GM21825 (cell line): ENCODE measurements around the gene IFT43.
A peak's percentile ranks its signal among the peaks of the same experiment; 100 is the strongest.

Experiments used
- ATAC-seq: cut with Tn5 transposase; IDR thresholded peaks from one replicate; pipeline ENCODE4 v1.9.1; 2021; ENCODE audit warnings: mild to moderate bottlenecking, moderate library complexity; ENCODE audit not compliant: unreplicated experiment

Gene IFT43

DNA sequence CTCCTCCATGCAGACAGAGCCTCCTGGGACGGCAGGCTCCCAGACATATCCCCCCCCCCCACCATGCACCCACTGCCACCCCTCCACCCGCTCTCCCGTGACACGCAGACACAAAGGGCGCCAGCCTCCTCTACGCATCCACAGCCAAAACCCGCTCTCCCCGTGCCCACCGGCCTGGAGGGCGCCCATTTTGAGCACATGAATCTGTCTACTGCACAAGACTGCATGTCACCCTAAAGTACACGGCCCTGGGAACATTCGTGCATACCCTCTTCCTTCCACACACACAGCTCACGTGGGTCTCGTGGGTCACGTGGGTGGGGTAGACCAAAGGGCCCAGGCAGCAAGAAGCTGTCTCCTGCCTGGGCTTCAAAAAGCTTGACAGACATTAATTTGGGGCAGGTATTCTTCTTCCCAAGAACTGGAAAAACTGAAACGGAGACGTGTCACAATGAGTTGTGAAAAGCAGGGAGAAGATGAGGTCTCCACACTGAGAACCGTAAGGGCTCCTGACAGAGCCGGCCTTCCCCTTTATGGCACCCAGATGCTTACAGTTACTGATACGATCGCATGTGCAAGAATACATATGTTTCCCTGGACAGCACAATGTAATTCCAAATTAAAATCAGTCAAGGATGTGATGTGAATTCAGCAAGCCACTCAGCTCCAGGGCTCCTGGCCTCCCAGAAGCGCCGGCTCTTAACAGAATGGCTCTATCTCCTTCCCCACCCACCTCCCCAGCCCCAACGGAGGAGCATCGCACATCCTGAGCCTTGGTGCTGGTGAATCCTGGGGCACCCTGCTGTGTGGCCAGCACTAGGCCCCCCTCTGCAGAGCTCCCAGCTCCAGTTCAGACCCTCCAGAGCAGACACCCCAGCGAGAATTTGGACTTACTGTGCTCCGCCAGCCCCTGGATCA lies 5.7 kb upstream of the IFT43 start:
- no peak for ATAC-seq

DNA sequence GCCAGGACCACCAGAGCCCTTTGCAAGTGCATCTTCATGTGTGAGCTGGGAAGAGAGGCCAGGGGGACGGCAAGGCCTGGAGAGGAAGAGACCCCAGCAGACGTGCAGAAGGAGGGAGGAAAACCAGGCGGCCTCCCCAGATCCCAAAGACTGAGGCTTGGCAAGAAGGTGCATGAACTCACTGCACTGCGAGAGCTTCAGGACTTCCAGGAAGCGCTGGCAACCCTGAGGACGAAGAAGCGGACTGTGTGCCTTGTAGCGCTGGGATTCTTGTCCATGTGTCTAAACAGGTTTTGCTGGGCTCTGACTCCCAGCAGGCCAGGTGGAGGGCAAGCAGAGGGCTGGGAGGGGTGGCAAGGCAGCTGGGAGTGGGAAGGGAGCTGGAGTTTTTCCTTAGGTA lies 4.7 kb upstream of the IFT43 start:
- no peak for ATAC-seq

DNA sequence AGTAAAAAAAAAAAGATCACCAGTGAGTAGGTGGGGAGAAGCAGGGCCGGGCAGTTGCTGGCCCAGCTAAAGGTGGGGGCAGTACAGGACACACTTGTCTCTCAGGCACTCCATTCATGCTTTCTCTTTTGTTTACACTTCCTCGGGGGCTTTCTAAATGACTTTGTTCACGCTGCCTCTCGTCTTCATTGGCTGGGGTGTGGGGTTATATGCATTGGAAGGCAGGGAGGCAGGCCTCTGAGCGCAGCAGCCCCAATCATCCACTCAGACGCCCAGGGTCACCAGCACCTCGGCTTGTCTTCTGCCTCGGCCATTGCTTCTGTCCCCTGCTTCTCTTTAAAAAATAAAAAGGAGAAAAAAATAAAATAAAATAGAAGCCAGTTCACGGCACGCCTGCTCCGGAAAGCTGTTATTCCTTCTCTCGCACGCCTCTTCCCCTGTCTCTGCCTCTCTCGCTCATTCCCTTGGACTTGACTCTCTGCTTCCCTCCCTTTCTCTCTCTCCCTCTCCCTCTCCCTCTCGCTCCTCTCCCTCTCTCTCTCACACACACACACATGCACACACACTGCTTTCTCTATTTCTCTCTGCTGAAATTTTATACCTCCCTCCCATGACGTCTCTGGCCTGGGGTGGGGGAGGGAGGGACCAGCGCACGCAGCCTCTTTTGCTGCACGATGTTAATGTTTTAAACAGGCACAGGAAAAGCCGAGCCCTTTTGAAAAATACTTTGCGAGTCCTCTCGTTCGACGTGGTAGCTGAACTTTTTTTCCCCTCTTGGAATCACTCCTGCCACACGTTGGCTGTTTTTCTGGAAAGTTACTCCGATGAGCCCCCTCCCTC lies 3.9 kb upstream of the IFT43 start, which contains the start of gene TGFB3:
TSS of gene TGFB3 (minus strand) at position 570 of the 840 bp plus-strand sequence. CDS start 1,102 bp downstream, outside the sequence.
- peak; percentile 46 for ATAC-seq

DNA sequence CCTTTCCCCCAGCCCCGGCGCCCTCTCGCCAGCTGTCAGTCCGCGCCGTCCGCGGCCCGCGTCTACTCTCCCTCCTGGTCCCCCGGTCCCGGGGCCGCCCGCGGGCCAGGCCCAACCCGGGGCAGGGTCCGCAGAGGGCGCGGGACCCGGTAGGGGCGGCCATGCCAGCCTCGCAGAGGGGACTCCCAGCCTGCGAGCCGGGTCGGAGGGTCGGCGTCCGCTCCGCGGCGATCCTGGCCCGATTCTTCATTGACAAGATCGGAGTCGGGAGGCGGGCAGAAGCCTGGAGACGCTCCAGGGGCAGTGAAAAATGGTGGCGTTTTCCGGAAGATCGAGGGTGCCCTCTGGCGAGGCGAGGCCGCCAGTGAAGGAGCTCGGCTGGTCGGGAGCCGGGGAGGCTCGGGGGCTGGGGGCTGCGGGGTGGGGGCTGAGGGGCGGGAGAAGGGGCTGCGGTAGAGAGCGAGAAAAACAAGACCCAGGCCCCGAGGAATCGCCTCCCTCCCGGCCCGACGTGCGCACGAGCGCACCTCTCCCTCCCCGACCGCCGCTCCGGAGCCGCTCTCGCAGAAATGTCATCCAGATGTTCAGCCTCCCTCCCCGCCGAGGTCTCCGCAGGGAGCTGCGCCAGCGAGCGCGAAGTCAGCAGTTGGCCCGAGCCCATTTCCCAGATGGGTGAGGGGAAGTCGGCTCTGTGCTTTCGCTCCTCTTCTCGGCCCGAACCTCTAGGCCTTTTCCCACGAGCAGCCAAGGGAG lies 3.1 kb upstream of the IFT43 start:
- ATAC-seq, result peak; percentile 43

DNA sequence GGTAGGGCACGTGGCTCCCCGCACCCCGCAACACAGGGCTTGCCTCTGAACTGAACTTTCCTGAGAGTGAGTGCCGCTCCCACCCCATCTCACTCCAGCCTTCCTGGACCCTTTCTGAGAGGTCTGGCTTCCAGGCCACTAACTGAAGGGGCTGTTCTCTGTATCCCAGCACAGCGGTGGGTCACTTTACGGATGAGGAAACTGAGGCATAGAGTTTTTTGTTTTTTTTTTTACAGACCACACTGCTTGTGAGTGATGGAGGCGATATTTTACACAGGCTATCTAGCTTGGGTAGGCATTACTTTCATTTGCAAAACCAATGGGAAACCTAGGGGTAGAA lies 2.6 kb upstream of the IFT43 start:
- ATAC-seq, result no peak

DNA sequence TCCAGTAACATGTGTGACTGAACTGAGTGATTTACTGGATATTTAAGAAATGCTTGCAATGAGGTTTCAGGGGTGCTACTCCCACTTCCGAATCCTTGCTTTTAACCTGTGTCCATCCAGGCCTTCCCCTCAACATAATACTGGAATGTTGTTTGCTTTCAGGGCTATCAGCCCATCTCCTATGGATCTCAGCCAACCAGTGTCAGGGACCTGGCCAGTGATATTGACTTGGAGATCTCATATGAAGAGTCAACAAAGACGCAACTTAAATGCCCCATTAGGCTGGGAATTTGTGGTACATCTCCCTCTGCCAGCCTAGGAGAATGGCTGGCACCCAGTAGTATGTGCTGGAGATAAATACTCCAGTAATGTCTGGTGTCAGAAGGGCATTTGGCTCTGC lies 889 bp upstream of the IFT43 start:
- no peak for ATAC-seq

DNA sequence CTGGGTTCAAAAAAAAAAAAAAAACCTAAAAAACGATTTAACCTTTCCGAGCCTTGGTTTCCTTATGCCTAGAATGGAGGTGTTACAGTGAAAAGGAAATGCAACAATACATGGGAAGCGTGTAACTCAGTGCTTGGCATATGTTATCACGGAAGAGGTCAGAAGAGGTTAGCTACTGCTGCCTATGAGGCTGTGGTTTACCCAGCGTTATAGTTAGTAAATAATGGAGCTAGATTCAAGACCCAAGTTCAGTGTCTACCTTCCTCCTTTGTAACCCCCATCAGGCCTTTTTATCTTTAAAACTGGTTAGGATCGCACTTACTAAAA lies 839 bp downstream of the IFT43 start:
- no peak for ATAC-seq

DNA sequence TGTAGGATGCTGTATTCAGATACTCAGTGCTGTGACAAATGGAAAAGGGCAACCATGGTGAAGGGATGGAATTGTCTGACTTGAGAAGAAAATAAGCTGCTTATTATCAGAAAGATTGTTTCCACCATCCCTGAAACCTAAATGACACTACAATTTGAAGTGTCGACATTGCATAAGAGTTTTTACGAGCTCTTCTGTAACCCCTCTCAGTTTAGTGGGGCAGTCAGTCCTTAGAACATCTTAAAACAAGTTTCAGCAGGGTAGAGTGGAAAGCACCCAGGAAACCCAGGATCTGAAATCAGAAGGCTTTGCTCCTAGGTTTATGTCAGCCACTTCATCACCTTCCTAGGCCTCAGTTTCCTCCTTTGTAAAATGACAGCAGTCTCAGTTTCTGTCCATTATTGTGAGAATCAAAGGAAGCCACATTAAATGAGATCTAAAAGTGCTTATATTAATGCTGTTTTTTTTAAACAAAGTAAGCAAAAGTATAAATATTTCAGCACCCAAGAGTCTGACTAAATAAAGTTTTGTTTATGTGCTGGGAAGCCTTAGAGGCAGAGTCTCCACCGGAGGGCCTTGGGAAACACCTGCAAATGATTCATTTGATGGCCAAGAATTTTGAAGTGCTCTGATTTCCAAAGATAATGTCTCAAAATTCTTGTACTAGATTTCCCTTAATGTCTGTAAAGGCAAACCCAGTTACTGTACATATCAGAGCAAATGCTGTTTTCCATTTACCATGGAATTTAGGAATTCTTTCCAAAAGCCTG lies 1.8 kb downstream of the IFT43 start:
- ATAC-seq, result no peak

DNA sequence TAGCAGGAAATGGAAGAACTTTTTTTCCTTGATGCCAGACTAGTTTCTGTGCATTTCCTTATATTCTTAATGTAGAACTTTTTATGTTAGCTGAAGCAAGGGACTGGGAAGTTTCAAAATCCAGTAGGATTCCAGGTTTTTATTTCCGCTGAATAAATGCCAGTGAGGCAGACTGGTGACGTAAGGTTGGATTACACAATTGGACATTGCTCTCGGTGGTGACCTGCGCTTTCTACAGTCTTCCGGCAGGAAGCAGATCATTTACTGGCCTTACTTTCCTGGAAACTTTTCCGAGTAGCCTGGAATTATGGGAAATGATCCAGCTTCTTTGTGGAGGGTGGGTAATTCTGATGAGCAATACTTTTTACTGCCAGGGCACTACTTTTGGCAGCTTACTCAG lies 3.6 kb downstream of the IFT43 start:
- no peak for ATAC-seq

DNA sequence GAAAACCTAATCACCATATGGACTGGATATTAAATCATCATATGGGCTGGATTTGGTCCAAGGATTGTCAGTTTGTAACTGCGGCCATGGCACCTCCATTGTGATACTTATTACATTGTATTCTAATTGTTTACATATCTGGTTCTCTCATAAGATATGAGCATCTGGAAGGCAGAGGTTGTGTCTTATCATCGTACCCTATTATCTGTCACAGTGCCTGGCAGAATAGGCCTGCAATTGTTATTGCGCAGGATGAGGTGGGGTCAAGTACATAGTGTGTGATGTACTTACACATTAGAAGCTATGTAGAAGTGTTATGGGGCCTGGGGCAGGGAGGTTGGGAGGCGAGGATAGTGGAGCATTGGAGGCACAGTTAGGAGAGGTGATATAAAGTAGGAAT lies 4.7 kb downstream of the IFT43 start:
- ATAC-seq, result no peak

DNA sequence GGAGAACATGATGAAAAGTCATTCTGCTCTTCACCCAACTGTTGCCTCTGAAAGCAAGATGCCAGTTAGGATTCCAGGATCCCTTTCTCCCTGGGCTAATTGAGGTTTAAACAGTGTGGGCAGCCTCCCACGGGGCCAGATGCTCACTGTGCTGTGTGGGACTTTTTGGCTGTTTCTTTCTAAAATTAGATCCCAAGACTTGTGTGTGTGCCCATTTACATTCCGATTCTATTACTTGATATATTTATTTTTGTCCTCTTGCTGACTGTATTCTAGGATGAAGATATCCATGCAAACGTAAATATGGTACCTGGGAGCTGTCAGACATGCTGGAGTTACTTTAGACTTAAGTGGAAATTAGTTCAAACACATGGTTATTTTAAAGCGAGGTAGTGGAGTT lies 6.2 kb downstream of the IFT43 start:
- ATAC-seq, result no peak

DNA sequence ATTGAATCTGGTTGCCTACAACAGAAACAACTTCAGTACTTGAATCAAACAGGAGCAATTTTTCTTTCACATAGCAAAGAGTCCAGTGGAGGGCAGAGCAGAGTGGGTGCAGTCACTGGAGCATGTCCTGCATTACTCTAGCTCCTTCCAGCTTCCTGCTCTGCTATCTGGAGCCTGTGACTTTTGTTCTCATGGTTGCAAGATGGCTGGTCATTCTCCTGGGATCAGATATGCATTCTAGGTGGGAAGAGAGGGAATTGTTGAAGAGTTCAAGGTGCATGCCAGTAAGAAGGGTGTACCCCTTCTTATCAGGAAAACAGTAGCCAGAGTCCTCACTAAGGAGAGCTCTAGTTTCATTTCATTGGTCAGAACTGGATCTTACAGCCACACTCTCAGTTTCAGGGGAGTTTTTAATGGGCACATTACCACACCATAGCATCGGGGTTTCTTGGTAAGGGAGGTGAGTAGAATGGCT lies 8.0 kb downstream of the IFT43 start:
- ATAC-seq, result peak; percentile 70

DNA sequence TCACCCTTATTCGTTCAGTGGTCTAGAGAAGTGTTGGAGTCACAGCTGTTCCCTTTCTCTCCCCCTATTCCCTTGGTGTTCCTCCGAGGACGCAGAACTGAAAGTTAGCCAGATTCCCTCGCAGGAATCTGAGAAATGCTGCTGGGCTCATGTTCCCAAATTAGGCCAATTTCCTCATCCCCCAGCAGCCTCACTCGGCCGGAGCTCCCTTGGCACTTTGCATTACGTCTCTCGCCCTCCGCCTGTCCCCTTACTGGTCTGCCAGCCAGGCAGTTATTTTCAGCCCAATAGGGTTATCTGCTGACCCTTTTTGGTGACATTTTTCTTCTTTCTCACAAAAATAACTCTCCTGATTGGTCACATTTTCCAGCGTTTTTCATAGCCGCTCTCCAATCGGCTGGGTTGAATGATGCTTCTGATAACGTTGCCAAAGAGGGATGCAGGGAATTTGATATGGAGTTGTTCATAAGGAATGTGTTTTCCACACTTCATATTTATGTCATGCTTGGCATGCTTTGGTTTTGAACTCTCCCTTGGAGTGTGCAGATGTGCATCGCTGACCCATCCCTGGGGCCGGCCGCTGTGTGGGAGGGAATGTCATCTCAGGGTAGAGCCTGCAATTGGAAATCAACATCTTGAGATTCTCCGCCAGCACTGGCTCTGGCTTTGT lies 9.9 kb downstream of the IFT43 start:
- no peak for ATAC-seq

DNA sequence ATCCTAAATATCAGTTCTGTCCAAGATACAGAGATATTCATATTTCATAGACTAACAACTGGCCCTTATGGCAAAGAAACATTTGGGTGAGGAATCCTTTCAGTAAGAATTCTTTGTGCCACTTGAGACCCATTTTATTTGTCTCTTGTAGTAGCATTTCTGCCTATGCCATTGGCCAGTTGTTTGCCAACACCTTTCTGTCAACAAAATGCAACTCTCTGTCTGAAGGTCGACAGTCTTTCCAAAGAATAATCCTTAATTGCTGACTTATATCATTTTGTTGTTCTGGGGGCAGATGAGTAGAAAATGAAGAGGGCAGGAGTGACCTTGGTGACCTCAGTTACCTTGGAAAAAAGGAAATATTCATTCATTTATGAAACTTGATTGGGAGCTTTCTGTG lies 10.9 kb downstream of the IFT43 start:
- no peak for ATAC-seq

DNA sequence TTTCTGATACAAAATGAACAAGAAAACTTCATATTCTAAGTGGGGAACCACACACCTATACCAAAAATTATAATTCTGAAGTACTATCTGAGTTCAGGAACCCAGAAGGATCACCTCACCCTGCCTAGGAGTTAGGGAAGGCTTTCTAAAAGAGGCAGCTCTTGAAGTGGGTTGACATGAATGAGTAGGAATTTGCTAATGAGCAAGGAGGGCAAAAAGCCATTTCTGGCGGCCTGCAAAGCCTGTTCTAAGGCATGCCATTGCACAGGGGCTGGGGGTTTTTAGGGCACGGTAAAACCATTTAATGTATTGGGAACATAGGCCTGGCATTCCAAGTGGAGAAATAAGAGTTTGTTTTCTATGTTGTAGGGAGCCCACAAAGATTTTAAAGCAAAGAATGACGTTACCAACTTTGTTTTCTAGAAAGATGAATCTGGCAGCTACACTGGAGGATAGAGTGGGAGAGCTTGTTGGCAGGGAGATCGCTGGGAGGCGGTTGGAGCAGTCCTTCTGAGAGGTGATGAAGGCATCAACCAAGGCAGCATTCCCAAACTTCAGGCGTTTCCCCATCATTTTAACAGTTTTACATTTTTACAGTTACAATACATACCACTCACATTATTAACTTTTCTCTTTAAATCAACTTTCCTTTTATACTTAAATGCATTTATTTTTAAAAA lies 14.1 kb downstream of the IFT43 start:
- ATAC-seq, result no peak

DNA sequence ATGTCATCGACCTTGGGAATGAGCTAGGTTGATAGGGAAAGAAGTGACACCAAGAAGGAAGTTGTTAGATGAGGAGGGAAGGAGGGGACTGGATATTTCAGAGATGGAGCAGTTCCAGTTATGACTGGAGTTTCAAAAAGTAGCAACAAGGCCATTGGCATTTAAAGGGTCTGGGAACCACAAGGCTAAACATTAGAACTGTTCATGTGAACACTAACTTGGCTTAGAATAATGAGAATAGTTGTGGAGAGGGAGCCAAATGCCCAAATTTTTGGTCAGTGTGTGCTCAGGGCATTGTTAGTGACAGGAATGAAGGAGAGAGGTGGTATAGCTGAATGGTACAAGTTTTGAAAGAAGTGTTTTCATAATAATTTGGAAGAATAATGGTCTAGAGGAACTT lies 16.8 kb downstream of the IFT43 start:
- no peak for ATAC-seq

DNA sequence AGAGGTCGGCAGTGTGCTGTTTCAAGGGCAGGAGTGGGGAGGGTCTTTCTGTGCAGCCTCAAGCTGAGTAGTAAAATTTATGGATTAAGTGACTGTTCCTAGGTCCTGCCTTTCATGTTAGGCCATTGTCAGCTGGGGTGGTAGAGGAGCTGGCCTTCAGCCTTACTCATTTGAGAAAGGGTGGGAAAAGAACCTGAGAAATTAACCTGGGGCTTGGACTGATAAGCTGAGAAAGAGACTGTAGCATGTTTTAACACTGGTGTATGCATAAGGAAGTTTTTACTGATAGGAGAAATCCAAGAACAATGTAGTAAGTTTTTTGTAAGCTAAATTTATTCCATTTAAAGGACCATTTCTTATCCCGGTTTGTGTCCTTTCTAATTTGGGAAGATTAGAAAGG lies 20.7 kb downstream of the IFT43 start:
- no peak for ATAC-seq

DNA sequence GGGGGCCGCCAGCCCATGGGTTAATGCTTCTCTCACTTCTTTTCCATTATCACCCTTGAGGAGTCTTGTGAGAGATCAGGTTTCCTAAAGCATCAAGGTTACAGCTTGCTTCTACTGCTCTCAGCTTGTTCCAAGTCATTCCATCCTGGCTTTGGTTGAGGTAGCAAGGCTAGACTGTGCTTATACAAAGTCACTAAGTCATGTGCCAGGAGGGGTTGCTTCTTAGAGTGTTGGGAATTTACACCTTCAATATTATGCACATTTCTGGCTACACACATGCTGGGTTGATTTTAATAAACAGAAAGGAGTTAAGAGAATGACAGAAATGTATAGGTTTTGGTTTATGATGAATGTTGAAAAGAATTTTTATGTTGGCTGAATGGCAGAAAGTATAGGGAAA lies 21.8 kb downstream of the IFT43 start:
- ATAC-seq, result no peak

DNA sequence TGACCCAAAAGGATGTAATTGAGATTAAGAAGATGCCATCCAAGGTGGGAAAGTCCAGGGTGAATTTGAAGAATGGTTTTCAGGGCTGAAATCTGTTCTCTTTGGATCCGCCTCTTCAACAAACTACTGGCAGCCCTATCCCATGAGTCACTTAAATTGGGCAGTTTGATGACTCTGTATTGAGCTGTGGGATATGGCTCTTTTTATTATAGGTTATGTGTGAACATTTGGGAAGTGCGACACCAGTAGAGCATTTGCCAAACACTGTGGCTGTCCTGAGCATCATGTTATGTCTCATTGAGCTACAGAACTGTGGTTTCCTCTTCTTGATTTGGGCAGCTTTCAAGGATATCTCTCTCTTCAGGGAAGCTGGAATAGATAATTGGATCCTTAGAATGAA lies 22.3 kb downstream of the IFT43 start:
- no peak for ATAC-seq
